GM21723 (cell line): Measurements from ENCODE around the gene PRR33.

Source experiments
- ATAC-seq: cut with Tn5 transposase; IDR thresholded peaks from one replicate; pipeline ENCODE4 v1.9.1; 2021; ENCODE audit warnings: mild to moderate bottlenecking, moderate library complexity; ENCODE audit not compliant: unreplicated experiment

Gene PRR33

DNA sequence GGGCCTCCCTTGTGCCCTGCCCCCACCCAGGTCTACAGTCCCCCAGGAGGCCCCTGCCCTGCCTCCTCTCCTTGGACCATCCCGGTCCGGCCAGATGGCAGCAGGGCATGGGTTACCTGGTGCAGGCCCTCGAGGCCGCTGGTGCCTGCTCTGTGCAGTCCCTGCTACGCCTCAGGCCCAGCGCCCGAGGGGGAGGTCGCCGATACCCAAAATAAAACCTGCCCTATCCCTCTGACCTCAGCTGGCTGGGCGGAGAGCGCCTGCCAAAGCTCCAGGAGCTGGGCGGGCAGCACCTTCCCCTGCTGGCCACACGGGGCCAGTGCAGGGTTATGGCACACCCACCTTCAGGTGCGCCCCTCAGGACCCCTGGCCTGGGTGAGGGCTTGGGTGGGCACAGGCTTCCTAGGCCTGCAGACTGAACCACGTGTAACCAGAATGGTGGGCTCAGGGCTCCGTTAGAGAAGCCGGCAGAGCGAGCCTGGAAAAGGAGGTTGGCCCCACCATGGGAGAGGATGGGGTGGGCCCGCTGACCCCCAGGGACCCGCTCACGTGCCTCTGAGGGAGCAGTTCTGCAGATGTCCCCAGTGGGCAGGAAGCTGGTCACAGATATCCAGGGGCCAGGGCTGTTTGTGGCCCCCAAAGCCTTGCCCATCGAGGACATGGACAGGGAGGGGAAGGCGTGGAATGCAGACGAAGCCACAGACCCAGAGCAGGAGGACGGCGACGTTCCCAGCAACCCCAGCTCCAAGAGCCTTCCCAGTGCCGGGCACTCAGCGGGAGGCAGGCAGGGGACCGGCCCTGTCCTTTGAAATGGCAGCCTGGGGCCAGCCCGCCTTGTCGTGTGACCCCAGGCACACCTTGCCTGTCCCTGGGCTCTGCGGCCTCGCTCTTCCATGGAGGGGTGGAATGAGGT, 26.1 kb upstream of the PRR33 start:
- ATAC-seq, result no peak

DNA sequence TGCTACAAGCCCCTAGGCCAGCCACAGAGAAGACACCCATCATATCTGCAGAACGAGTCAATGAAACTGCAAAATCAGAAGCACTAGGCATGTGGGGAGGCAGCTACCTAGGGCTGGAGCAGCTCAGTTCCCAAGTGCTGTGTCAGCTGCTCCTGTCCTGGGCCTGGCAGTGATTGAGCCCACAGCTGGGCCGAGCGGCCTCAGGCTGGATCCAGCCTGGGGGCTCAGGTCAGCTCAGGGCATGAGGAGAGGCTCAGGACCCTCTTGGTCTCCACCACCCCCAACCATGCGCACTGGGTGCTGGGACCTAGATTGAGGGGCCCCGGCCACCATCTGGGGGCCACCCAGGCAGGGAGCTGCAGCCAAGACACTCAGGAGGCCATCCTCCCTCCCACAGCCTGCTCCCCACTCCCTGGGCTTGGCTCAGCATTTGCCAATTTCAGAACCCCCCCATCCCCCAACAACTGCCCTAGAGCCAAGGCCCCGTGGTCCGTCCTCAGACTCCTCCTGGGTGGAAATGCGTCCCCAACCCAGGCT, 25.4 kb upstream of the PRR33 start:
- ATAC-seq, result peak; percentile 19

DNA sequence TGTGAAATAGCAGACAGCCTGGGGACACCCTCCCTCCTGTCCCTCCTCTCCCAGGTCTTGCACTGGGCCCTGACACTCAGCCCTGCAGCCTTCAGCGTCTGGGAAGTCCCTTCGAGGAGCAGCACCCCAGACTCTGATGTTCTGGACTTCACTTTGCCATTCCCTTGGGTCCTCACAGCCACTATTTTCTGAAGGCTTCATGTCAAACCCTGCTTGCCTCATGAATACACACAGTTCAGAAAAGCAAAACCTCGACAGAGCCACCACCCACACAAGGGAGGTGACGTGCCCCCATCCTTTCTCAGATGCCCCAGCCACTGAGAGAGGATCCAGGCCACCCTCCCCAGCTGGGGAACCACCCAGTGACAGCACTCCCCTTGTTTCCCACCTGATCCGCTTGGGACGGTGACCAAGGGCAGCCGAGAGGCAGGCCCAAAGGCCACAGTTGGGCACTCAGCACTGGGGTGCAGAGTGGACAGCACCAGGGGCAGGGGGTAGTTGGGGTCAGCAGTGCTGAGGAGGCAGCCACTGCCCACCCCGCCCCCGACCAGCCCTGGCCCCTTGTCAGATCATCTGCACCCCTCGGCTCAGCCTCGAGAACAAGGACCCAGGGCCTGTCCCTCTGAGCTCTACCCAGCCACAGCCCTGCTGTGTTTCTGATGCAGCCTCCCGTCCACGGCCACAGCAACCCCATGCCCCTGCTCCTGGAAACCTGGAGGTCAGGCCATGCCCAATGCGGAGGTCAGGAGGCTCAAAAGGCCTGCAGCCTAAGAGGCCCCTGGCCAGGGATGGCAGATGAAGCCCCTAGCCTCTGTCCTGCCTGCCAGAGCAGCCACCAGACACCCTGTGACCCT, 24.7 kb upstream of the PRR33 start:
- peak; percentile 60 for ATAC-seq

DNA sequence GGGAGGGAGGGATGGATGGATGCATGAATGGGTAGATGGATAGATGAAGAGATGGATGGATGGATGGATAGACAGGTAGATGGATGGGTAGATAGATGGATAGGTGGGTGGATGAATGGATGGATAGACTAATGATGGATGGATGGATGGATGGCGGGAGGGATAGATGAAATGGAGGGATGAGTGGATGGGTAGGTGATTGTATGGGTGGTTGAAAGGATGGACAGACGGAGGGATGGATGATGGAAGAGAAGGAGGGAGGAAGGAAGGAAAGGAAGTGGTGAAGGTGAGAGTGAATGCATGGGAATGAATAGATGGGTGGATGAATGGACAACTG, 24.1 kb upstream of the PRR33 start:
- no peak for ATAC-seq

DNA sequence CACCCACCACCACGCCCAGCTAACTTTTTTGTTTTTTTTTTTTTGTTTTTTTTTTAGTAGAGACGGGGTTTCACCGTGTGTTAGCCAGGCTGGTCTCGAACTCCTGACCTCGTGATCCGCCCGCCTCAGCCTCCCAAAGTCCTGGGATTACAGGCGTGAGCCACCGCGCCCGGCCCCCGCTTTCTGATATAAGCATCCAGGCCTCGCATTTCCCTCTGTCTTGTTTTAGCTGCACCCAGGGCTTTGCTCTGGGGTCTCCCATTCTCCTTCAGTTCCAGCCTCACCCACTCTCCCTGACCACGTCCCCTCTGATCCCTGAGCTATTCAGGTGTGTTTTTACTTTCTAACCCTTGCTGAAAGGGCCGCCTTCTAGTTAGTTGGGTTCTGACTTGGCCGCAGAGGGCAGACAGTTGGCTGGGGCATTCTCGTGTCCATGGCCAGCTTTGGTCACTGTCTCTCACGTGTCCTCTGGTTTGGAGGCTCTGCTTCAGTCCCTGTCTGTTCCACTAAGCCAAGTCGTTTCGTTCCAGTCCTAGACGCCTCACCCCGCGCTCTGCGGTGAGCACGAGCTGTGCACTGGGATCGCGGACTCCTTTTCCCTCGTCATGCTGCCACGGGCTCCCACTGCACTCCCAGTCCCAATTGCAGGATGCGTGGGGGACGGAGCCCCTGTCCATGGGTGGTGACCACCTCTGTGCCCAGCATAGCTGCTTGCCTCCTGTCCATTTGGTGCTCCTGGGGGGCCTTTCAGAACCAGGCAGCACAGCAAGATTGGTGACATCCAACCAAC, 21.8 kb upstream of the PRR33 start:
- ATAC-seq, result no peak

DNA sequence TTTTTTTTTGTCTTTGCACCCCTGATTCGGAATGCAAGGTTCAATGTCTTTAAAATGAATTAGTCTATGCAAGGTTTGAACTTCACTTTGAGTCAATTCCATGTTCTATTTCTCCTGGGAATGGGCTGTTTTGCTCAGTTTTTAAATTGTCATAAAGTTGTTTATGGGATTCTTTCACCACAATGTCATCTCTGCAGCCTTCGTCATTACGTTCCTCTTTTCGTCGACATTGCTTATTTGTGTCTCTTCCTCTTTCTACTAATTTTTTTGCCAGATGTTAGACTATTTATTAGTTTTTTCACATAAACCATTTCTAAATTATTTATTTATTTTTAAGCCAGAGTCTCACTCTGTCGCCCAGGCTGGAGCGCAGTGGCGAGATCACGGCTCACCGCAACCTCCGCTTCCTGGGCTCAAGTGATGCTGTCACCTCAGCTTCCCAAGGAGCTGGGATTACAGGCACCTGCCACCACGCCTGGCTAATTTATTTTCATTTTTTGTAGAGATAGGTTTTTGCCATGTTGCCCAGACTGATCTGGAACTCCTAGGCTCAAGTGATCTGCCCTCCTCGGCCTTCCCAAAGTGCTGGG, 20.7 kb upstream of the PRR33 start:
- ATAC-seq, result no peak

DNA sequence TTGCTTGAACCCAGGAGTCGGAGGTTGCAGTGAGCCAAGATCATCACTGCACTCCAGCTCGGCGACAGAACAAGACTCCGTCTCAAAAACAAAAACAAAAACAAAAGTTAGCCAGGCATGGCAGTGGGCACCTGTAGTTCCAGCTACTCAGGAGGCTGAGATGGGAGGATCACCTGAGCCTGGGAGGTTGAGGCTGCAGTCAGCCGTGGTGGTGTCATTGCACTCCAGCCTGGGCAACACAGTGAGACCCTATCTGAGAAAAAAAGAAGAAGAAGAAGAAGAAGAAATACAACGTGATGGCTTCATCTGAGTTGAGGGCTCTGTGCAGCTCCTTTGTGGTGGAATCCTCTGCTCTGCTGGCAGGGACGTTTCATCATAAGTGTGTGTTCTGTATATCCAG, 17.8 kb upstream of the PRR33 start:
- ATAC-seq, result no peak

DNA sequence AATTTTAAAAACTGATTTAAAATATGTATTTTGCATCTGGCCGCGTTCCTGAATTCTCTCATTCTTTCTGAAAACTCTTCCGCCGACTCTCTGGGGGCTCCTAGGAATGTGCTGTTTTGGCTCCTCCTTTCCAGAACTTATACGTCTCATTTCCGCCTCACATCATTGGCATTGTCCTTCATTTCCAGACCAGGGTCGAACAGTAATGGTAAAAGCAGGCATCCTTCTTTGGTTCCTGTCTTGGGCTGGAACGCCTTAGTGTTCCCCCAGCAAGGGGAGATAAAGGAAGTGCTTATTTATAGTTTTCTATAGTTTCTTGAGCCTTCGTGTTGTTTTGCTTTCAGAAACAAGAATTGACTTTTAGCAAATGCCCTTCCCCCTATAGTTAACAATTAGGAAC, 16.9 kb upstream of the PRR33 start:
- ATAC-seq, result no peak

DNA sequence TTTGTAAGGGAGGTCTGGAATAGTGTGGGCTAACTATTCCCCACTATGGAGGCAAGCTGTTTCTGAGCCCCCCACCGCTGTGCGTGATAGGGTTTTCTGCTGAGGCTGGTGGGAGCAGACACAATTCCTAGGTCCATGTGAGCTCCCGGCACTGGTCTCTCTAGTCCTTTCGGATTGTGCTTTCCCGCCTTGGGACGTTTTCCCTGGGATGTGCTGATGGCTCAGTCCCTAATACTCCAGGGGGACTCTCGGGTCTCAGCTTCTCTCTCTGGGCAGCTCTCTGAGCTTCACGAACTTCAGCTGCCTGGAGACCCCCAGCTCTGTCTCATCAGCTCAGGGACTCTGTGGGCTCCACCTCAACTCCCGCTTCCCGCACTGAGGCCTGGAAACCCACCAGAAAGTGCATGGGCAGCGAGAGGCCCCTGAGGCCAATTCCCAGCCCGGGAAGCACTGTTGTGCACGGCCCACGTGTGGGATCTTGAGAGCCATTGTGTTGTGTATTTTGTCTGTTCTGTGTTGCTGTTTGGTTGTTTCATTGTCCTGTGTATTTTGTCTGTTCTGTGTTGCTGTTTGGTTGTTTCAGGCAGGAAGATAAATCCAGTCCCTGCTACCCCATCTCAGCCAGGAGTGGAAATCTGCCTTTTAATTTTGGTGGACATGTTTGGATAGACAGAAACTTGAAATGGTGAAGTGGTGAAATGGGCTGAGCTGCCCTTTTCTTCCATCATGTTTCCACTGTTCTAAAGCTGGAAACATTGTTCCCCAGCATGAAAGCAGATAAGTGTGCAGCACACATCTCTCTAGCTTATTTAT, 15.1 kb upstream of the PRR33 start:
- no peak for ATAC-seq

DNA sequence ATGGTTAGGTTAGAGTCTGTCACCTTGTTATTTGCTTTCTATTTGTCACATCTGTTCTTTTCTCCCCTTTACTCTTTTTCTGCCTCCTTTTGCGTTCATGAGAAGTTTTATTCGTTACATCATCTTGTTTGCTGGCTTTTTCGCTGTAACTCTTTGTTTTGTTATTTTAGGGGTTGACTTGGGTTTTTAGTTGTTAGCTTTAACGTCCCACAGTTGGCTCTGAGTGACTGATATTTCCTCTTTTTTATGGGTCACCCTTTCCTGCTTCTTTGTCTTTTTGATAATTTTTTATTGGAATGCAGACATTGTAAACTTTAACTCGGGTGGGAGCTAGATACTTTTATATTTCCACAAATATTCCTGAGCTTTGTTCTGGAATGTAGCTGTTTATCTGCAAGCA, 14.5 kb upstream of the PRR33 start:
- no peak for ATAC-seq

DNA sequence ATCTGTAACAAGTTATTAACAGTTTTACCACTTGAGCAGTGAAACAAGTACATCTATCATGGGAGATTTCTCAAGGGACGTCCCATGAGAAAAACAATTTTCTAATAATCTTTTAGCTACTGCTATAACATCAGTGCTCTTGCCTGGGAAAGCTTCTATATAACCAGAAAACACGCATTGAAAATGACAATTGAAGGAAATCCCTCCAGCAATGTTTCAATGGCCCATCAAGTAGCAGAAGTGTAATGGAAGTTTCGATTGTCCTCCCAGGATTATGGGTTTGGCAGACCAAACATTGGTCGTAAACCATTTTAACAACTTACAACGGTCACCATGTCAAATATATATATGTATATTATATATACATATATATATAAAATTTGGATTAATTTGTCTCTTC, 8.0 kb upstream of the PRR33 start:
- no peak for ATAC-seq

DNA sequence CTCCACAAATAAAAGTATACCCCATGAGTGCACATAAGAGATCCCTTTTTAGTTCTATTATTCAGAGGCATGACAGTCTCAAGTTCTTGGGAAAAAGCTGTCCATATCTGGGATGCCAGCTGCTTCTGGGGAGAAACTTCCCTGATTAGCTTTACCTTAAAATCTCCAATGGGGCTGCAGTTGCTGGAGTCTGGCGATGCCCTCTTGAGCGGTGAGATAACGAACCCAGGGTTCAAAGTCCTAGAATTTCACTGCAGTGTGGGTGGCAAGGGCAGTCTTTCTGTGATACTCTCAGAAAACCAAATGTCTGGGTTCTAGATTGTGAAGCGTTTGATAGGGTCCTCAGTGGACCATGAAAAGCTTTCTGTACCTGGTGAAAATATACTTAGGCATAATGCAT, 7.4 kb upstream of the PRR33 start:
- ATAC-seq, result no peak

DNA sequence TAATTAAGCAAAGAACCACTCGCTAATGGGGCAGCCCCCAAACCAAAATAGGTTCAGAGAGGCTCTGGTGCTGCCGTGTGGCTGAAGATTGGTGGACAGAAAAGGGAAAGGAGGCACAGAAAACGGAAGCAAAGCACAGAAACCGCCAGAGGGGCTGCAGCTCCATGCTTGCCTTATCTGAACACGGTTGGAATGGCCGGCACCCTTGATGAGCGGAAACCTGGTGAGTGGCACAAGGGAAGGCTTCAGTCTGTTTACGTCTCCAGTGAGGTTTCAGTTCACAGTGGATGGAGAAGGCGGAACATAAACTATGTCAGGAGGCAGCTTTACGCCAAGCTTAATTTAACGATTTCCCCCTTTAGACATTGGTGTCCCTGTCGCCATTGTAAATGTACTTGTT, 5.2 kb upstream of the PRR33 start:
- ATAC-seq, result no peak

DNA sequence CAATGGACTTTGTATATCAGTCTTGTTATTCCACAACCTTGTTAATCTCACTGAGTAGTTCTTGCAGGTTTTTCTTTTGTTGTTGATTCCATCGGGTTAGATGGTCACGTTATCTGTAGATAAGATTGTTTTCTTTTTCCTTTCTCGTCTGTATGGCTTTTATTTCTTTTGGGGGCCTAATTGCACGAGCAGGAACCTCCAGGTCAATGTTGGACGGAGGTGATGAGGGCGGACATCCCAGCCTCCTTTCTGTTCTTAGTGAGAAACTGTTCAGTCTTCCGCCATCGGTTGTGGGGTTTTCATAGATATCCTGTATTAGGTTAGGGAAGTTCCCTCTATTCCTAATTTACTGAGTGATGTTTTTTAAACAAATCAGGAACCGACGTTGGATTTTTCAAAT, 4.8 kb upstream of the PRR33 start:
- ATAC-seq, result no peak

DNA sequence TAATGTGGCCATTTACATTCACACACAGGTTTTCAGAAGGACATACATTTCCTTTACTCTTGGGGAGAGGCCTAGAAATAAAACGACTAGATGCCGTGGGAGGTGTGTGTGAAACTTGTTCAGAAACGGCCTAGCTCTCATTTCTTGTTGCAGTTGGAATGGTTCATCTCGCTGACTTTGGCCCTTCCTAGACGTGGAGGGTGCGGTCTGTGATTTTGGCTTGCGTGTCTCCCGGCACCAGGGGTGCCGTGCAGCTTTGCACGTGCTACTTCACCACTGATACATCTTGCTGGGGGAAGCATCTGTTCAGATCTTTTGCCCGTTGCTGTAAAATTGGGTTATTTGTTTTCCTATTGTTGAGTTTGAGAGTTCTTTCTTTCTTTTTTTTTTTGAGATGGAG, 3.1 kb upstream of the PRR33 start:
- ATAC-seq, result no peak

DNA sequence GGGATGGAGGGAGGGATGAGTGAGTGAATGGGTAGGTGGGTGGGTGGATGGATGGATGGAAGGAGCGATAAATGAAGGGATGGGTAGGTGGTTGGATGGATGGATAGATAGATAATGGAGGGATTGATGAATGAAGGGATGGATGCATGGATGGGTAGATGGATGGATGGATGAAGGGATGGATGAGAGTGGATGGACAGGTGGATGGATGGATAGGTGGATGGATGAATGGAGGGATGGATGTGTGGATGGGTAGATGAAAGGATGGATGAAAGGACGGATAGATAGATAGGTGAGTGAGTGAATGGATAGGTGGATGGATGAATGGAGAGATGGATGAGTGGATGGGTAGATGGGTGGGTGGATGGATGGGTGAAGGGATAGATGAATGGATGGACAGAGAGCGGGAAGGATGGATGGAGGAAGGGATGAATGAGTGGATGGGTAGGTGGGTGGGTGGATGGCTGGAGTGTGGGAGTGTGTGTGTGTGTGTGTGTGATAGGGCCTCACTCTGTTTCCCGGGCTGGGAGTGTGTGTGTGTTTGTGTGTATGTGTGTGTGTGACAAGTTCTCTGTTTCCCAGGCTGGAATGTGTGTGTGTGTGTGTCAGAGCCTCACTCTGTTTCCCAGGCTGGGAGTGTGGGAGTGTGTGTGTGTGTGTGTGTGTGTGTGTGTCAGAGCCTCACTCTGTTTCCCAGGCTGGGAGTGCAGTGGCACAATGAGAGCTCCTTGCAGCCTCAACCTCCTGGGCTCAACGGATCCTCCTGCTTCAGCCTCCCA, 2.1 kb upstream of the PRR33 start:
- no peak for ATAC-seq

DNA sequence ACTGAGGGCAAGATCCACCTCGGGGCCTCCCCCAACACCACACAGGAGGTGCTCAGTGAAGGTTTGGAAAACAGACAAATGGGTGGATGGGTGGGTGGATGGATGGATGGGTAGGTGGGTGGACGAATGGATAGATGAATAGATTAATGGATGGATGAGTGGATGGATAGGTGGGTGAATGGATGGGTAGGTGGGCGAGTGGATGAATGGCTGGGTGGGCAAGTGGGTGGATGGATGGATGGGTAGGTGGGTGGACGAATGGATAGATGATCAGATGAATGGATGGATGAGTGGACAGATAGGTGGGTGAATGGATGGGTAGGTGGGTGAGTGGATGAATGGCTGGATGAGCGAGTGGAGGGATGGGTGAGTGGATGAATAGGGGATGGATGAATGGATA, 863 bp upstream of the PRR33 start:
- ATAC-seq, result no peak

DNA sequence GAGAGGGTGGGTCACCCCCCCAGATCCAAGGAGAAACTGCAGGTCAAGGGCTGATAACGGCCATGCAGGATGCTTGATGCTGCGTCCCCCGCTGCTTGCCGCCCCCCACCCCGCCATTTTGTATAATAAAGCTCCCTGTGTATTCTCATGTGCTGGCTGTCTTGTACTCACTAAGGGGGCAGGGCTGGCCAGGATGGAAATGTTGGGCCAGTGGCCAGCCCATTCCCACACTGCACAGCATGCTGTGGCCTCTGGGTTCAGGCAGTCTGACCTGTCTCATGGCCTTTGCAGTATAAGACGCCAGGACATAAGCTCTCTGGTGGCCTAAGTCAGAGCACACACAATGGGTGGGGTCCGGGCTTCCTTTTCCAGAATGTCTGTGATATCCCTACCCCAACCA, 421 bp upstream of the PRR33 start:
- ATAC-seq, result no peak
